Kidney epithelial cell (primary cell): ENCODE data around the gene SEC14L3. TPM values are rescaled to one million over a fixed set of nuclear protein-coding genes. Genes with fewer than 3 reads are reported as not detected.

Experiments used
- DNase-seq: peaks from one replicate; pipeline ENCODE4 v3.0.0-alpha.2; 2010; ENCODE audit warnings: low read depth
- H3K27me3 ChIP-seq: 2 replicates; pipeline ENCODE4 v1.6.0; 2011; ENCODE audit warnings: low read length; ENCODE audit not compliant: control insufficient read depth, insufficient read depth
- H3K36me3 ChIP-seq: 2 replicates; pipeline ENCODE4 v1.5.1; 2011; ENCODE audit warnings: low read length; ENCODE audit not compliant: control insufficient read depth, insufficient read depth
- H3K4me3 ChIP-seq: 2 replicates; pipeline ENCODE4 v1.5.1; 2011; ENCODE audit warnings: low read depth, mild to moderate bottlenecking, control low read depth, low read length
- total RNA-seq: library from RNA; depleted of rRNA; stranded (reverse); fragments of >200 nt; gene quantifications from 2 replicates; pipeline ENCODE4 v1.2.3, GENCODE V29; 2015
- TF ChIP-seq, protein P1 (sequence below): IDR thresholded peaks from 2 replicates; pipeline ENCODE4 v1.5.1; 2011; ENCODE audit warnings: mild to moderate bottlenecking, moderate library complexity, low read length, control low read depth, inconsistent platforms; ENCODE audit not compliant: insufficient read depth, poor library complexity, severe bottlenecking

The SEC14L3 gene
- total RNA-seq, 1 donor from 2014 or later = not detected

- no peak for DNase-seq
- Histone ChIP-seq H3K27me3 (peaks cover 3% of the 10 kb centered on the region), H3K4me3 (no peak overlapping the region), H3K36me3 (no peaks in the 10 kb centered on the region)
- TF ChIP-seq, protein P1, sequence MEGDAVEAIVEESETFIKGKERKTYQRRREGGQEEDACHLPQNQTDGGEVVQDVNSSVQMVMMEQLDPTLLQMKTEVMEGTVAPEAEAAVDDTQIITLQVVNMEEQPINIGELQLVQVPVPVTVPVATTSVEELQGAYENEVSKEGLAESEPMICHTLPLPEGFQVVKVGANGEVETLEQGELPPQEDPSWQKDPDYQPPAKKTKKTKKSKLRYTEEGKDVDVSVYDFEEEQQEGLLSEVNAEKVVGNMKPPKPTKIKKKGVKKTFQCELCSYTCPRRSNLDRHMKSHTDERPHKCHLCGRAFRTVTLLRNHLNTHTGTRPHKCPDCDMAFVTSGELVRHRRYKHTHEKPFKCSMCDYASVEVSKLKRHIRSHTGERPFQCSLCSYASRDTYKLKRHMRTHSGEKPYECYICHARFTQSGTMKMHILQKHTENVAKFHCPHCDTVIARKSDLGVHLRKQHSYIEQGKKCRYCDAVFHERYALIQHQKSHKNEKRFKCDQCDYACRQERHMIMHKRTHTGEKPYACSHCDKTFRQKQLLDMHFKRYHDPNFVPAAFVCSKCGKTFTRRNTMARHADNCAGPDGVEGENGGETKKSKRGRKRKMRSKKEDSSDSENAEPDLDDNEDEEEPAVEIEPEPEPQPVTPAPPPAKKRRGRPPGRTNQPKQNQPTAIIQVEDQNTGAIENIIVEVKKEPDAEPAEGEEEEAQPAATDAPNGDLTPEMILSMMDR = no peak
Observed at GRCh38 chr22:30492144-30492543, 20.3 kb upstream of the SEC14L3 start.

- TF ChIP-seq, protein P1 = no peak
- peaks cover 3% of the 10 kb centered on the region for H3K27me3 ChIP-seq
- no peaks in the 10 kb centered on the region for H3K36me3 ChIP-seq
- H3K4me3 ChIP-seq = no peak overlapping the region
- DNase-seq = no peak
Observed at GRCh38 chr22:30491381-30491780, 19.6 kb upstream of the SEC14L3 start.

DNA sequence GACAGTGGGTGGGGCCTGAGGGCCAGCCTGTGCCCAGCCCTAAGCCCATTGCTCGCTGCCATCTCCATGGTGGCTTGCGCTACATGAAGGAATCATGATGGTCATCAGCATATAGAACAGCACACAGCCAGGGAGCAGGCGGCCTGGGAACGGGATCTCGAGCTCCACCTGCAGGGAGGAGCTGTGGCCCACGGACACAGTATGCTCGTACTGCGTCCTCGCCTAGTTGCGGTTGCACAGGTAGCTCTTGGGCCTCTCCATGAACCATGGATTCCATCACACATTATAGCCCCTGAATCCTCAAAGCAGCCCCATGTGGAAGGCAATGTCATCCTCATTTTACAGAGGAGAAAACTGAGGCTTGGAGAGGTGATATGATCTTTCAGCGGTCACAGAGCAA, 18.6 kb upstream of the SEC14L3 start:
- TF ChIP-seq, protein P1 = no peak
- Histone ChIP-seq H3K36me3 (no peaks in the 10 kb centered on the region), H3K4me3 (no peak overlapping the region), H3K27me3 (peaks cover 3% of the 10 kb centered on the region)
- DNase-seq = no peak

DNA sequence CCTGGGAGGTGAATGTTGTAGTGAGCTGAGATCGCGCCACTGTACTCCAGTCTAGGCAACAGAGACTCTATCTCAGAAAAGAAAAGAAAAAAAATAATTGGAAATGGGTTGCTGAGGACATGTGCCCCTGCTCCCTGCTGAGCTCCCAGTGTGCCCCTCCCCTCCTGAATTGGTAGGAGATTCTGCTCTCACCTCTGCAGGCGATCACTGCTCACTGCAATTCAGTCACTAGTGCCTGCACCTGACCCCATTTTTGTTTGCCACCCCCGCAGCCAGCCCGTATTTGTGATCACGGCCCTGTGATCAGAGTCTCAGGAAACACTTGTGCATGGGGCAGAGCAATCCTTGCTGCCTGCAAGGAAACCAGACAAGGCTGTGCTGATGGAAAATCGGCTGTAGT, 16.3 kb upstream of the SEC14L3 start:
- Histone ChIP-seq H3K36me3 (no peaks in the 10 kb centered on the region), H3K27me3 (peaks cover 3% of the 10 kb centered on the region), H3K4me3 (no peak overlapping the region)
- TF ChIP-seq, protein P1 = no peak
- DNase-seq = no peak

DNA sequence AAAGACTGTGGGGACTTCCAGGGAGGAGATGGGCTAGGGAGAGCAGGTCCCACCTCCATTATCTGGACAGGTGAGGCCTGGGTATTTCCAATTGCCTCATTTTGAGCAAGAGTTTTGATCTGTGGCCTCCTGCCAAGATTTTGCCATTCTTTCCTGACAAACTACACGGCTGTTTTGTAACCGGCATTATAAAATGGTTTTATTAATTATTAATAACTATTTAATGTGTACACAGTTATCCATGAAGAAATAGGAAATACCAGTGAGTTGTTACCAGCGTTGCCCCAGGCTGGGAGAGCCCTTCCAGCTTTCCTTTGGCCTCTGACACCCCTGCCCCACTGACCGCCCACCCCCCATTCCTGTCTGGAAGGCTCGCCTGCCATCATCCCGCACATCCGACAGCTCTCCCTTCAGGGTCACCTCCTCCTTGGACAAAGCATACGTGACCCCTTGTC, 14.9 kb upstream of the SEC14L3 start:
- Histone ChIP-seq H3K4me3 (no peak overlapping the region), H3K36me3 (no peaks in the 10 kb centered on the region), H3K27me3 (peaks cover 3% of the 10 kb centered on the region)
- TF ChIP-seq, protein P1 = no peak
- no peak for DNase-seq

DNA sequence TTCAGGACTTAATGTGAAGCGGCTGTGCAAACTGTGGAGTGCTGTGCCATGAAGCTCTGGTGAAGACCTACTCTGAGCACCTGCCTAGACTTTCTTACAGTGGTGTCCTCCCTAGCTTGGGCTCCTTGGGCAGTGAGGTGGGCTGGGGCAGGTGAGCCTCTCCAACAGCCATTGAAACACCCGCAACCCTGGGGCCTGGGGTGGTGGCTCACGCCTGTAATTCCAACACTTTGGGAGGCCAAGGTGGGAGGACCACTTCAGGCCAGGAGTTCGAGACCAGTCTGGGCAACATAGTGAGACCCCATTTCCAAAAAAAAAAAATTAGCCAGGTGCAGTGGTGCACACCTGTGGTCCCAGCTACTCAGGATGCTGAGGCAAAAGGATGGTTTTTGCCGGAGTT, 14.3 kb upstream of the SEC14L3 start:
- no peak for DNase-seq
- no peaks in the 10 kb centered on the region for H3K36me3 ChIP-seq

More for the DNA sequence above, 14.3 kb upstream of the SEC14L3 start:
- TF ChIP-seq, protein P1 = no peak
- Histone ChIP-seq H3K27me3 (peaks cover 3% of the 10 kb centered on the region), H3K4me3 (no peak overlapping the region)
